ENCODE results near the gene DSG4.

DSG4 gene

DNA sequence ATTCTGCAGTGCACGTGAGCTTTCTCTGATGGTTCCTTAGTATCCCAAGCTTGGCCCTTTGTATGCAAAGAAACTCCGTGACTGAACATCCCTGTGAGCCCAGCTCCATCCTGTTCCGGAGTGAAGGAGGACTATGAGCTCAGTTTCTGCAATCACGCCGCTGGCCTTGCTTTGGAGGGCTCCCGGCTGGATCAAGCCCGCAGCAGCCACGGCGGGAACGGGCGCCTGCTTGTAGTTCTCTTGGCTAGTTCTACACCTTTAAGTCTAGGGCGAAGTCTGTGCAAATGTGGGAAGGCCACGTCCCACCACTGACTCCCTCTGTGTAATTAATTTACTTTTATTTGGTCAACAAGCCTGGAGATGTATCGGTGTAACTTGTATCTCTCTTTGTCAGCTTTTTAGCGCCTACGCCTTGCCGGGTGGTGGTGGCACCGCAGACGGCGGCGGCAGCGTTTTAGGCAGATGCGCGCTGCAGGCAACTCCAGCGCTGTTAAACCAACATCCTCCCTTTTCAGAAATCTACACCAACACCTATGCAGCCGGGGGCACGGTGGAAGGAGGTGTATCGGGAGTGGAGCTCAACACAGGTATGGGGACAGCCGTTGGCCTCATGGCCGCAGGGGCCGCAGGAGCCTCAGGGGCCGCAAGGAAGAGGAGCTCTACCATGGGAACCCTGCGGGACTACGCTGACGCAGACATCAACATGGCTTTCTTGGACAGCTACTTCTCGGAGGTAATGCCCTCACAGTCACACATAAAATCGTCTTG lies 34.3 kb downstream of the DSG4 start:
- no peak for DNase-seq

DNA sequence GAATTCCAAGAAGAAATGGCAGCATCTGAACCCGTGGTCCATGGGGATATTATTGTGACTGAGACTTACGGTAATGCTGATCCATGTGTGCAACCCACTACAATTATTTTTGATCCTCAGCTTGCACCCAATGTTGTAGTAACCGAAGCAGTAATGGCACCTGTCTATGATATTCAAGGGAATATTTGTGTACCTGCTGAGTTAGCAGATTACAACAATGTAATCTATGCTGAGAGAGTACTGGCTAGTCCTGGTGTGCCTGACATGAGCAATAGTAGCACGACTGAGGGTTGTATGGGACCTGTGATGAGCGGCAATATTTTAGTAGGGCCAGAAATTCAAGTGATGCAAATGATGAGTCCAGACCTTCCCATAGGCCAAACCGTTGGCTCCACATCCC lies 36.6 kb downstream of the DSG4 start:
- no peak for DNase-seq

DNA sequence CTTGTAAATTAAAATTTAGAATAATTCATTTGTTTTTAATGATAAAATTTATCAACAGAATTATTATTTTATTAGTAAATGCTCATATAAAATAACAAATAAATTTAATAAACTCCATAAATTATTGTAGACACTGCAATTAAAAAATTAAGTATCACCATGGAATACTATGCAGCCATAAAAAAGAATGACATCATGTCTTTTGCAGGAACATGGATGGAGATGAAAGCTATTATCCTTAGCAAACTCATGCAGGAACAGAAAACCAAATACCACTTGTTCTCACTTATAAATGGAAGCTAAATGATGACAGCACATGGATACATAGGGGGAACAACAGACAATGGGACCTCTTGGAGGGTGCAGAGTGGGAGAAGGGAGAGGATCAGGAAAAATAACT lies 41.3 kb downstream of the DSG4 start:
- no peak for DNase-seq

DNA sequence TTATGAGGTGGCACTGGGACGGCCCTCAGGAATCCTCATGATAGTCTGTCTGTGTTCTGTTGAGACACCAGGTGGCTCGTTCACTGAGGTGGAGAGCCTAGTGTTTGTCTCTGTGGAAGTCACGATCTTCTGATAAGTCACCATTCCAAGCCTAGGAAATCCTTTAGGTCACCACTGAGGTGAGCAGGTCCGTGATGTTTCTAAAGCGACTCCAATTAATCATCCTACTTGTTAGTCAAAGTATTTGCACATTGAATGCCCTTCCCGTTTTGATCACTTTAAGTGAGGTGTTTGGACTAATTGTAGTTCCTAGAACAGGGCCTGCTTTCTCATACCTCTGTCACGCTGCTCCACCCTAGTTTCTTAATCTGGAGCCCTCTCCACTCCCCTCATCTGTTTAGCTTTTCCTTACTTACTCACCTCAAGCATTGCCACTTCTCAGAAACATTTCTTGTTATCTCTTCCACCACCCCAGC lies 42.9 kb downstream of the DSG4 start:
- no peak for DNase-seq

DNA sequence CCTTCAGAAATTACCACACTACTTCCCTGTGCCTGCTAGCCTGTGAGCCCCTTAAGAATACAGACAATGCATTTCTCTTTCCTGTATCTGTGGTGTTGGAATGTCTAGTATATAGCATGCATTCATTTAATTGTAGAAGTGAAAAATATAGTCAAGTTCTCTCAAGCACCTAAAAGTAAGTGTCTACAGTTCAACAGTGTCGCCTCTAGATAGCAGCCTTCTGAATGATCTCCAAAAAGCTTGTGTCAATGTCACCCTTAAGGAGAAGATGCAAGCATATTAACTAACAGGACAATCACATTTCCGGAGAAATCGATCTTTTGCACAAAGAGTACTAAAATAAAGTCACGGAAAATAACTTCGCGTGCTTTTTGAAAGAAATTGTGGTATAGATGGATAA lies 43.5 kb downstream of the DSG4 start:
- no peak for DNase-seq

DNA sequence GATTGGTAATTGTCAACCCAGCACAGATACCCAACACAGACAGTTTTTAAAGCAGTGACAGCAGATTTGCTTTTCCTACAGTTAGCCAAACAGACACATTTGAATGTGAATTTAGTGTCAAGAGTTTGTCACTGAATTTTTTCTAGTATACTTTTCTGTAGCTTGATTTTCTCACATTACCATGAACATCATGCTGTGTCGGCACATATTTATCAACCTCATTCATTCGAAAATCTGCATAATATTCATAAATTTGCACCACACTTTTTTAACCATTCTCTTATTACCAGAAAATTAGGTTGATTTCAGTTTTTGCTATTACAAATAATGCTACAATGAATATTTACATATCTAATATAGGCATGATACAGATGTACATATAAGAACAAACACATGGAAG lies 43.9 kb downstream of the DSG4 start:
- DNase-seq, result no peak

DNA sequence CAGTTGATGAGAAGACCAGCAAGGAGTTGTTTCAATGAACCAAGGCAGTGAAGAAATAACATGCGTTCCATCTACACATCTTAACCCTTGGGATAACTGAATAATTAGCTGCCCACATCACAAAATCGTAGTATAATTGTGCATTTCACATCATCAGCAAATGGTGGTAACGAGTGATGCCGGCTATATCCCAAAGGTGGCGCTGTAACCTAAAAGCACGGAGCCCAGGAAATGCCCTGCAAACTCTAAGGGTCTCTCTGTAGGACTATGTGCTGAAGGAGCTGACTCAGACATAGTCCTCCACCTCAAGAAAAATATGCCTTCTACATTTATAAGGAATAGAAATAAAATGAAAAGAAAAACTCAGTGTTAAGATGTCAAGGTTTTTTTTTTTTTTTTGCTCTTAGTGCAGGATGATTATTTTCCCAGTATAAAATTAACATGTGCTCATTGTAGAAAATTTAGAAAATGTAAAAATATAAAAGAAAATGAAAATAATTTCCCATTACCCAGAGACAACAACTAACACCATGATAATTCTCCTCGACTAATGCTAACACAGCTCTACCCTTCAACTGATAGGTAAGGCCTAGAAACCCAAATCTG lies 47.9 kb downstream of the DSG4 start:
- no peak for DNase-seq

DNA sequence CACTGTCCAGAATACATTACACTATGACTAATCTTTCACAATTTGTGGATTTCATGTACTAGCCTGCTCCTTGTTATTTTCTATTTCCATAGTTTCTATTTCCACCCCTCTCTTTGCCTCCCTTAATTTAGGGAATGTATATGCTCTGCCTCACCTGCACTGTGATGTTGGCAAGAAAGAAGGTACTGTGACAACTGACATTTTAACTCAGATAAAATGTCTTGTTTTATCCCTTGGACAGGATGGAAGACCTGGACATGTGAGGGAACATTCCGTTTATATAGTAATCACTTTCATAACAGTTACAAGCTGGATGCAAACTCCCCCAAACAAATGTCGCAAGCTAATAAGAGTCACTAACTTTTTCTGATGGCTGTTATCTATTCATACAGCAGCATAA lies 49.4 kb downstream of the DSG4 start:
- DNase-seq, result no peak

DNA sequence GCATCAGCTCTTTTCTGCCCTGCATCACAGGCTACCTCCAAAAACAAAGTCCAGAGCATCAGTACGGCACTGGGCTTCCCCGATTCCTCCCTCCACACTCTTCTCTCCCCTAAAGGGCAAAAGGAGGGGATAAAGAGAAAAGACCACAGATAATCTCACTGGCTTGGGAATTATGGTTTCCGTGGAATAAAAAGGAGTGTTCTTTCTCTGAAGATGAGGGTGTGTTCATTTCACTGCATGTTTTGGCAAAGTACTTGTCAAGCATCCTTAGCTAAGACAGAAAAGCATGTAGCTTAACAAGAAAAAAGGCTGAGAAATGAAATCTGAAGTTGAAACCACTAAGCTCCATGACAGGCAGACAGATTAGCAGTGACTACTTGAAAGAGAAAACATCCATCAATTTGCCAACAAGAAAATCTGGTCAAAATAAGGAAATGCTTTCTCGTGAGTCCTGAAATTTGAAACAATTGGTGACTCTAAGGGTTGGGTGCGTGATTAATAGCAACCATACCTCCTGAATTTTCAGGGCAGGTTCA lies 50.4 kb downstream of the DSG4 start:
- DNase-seq, result no peak

DNA sequence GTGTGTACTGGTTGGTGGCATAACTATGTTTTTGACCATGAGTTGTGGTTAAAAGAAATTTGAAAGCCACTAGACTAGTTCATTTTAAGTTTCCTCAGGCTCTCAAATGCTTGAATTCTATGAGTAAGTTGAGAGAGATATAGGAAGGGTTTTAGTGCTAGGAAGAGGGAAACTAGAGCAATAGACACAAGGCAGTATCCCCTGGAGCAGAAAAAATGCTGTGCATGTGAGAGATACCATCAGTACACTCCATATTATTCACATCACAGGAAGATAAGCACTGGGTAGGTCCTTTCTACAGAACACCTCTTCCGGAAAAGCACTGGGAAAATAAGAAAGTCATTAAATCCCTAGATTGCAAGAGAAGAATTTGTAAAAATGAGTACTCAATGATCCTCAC lies 51.6 kb downstream of the DSG4 start:
- no peak for DNase-seq

DNA sequence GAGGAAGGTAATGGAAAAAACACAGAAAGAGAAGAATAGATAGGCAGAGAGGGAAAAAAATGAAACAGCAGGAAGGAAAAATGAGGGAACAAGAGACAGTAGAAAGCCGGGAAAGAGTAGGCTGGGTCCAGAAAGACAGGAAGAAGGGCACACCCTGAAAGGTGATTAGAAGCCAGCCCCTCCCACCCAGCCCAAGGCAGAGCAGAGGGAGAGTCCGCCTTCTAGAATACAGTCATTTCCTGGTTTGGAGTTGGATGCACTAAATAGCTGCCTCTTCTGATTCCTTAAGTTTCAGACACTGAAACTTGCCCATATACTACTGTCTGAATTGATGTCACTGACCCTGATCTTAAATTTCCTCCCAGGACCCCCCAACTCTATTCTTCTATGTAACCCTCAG lies 53.0 kb downstream of the DSG4 start:
- DNase-seq, result no peak

DNA sequence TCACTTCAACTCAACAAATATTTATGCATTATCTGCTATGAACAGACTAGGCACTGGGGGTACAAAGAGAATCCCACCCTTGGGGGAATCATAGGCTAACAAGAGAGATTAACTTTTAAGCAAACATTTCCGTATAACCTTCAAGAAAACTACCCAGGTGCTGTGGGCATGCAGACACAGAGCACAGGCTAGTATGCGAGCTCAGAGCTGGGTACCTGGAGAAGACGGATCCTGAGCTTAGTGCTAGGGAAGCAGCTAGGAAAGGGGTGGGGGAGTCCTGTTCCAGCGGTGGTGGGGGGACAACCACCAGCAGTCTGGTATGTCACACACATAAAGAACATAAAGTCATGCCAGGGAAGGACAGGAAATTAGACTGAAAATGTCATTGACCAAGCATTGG lies 53.5 kb downstream of the DSG4 start:
- no peak for DNase-seq

DNA sequence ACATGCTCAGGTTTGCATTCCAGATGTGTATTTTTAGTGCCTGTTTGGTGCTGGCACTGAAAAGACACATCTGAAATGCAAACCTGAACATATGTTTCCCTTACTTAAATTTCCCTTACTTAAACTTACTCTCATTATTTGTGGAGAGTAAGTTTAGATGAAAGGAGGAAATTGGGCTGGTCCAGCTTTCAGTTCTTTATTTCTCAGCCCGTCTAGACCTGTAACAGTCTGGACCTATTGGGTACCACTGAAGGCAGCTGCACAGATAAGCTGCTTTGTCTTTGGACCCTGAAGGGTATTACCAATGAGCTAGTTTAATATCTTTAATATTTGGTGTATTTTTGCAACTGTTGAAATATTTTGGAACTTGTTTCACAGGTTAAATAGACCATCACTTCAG lies 54.0 kb downstream of the DSG4 start:
- DNase-seq, result no peak

DNA sequence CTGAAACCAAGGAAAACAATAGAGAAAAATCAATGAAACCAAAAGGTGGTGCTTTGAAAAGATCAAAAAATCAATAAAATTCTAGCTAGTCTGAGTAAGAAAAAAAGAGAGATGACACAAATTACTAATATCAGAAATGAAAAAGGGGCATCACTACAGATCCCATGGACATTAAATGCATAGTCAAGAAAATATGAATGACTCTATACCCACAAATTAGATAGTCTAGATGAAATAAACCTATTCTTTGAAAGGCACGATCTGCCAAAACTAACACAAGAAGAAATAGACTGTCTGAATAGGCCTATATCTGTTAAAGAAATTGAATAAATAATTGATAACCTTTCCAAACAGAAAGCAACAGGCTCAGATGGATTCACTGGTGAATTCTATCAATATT lies 55.7 kb downstream of the DSG4 start:
- DNase-seq, result no peak

DNA sequence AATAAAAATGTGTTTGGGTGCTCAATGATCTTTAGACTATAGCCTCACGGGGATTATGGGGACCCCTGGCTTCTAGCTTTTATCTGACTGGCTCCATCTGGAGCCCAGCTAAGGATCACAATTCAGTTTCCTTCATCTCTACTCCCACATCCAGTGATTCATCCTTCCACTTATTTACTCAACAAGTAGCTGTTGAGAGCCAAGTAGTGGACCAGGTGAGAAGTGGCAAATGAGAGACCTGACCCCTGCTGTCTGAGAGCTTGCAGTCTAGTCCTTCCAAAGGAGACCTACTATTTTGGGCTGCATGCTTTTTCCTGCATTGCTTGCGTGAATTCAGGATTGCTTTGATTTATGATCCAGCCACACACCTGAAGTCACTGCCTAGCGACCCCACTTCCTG lies 60.2 kb downstream of the DSG4 start:
- no peak for DNase-seq

DNA sequence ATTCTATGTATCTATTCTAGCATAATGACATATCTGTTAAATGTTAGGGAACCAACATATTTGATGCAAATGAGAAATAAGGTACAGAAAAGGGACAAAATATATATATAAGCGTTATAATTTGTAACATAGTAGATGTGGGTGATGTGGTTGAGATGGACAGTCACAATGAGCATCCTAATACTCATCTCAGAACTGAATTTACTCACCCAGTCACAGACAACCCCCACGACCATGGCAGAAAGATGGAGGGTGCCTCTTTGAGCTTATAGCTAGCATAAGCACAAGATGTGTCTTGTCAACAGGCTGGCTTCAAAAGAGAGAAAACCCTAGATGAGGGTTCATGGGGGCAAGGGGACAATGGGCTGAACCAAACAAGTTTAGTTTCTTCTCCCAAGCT lies 61.8 kb downstream of the DSG4 start:
- DNase-seq, result no peak

DNA sequence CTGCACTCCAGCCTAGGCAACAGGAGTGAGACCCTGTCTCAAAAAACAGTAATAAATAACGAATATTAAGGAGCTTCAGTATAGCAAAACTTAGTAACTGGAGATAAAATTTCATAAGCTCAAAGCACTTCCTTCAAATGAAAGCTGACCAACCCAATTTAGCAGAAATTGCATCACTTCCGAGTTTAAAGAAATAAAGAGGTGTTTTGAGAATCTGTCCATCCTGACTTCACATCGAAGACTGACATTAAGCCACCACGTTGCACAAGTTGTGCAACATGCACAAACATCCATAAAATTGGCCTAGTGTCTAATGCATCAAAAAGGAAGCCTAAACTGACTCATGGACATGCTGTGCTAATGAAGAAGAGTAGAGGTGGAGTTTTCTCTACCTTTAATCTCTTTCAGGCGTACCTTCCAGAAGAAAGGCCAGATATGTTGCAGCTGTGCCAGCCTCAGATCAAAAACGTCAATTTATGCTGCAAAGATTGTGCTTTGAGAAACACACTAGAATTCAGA lies 63.3 kb downstream of the DSG4 start:
- no peak for DNase-seq

DNA sequence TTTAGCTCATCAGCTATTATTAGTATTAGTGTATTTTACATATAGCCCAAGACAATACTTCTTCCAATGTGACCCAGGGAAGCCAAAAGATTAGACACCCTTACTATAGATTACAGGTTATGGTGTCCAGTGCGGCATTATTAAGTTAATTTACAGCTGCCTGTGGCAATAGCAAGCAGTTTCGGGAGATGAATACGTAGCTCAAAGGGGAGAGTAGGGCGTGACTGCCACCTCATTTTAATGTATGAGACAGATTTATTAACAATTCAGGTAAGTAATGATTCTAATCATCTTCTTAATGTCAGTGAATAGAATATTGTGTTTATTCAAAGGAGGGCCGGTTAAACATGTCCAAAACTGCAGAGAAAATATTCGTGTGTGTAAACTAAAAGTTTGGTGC lies 64.2 kb downstream of the DSG4 start:
- DNase-seq, result no peak

DNA sequence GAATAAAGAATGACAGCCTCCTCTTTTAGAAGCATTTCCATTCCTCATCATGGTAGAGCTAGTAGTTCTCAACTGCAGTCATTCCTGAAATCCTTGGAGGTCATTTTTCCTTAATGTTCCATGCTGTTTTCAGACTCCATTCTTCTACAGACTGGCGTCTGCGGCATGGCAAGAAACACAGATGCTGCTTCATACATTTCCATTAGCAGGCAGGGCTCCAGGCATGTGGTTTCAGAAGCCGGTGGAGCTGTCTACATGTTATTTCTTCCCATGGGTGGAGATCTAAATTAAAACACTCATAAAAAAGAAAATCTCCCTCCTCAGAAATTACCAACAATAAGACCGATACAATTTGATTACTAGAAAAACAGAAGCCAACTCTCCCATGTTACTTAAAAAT lies 64.9 kb downstream of the DSG4 start:
- DNase-seq, result no peak

DNA sequence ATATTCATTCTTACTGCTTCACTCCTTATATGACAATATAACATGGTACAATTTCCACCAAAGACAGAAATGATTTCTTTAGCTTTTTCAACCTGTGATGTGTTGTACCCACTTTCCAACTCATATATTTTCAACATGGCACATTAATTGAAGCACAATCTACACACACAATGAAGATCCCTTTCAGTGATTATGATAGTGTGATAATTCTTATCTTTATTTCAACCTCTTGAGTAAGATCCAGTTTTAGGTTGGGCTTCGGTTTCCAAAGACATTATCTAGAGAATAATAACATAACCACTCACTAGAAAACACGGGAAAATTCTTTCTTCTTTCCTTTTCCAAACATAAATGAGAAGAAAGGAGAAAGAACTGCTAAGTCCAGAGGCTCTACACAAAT lies 67.6 kb downstream of the DSG4 start:
- no peak for DNase-seq

DNA sequence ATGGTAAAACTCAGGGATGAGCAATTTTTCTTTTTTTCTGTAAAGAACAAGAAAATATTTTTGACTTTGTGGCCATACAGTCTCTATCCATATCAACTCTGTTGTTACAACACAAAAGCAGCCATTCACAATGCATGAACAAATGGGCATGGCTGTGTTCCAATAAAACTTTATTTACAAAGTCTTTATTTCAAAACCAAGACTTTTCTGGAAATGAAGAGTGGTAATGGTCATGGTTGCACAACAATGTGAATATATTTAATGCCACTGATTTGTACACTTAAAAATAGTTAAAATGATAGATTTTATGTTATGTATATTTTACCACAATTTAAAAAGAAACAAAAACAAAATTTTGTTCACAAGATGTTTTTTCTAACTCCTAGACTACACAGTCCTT lies 69.3 kb downstream of the DSG4 start:
- no peak for DNase-seq

DNA sequence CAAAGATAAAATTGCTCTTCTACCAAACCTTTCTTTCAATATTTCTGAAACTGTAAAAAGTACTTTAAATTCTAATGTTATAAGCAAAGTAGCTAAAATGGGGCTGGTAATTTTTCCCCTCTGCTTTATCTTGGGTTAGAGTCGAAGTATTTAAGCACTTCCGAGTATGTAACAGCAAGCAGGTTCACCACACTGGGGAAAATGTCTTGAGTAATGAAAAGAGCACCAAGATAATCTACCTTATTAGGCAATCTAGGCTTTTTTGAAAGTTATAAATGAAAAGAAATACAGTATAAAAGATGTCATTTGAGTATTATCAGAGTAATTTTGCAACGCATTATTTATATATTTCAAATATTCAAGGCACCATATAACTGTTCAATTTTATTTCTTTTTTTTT lies 70.3 kb downstream of the DSG4 start:
- no peak for DNase-seq

DNA sequence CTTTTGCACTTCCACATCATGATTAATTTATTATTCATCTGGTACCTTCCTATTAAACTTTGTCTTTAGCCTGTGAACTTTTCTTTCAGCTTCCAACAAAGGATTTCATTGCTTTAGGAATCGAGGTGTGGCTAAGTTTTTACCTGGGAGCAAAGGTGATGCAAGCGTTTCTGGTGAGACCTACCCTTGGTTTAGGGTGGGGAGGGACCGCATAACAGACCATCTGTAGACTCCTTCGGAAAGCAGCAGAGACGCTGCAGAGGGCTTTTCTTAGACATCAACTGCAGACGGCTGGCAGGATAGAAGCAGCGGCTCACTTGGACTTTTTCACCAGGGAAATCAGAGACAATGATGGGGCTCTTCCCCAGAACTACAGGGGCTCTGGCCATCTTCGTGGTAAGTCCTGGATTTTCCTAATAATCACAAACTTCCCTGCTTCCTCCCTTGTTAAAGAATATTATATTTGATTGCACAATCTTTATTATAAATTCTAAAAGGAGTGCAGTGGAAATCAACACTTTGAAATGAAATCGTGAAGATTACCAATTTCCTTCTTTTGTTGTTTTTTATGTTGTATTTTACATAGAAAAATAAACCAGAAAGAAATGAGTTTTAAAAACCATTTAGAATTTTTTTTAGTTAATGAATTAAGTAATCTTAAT lies 71.1 kb downstream of the DSG4 start, which contains the start of gene DSG3:
TSS of gene DSG3 (plus strand) at position 212 of the 662 bp plus-strand sequence. CDS start at position 349, 137 bp downstream.
- no peak for DNase-seq

DNA sequence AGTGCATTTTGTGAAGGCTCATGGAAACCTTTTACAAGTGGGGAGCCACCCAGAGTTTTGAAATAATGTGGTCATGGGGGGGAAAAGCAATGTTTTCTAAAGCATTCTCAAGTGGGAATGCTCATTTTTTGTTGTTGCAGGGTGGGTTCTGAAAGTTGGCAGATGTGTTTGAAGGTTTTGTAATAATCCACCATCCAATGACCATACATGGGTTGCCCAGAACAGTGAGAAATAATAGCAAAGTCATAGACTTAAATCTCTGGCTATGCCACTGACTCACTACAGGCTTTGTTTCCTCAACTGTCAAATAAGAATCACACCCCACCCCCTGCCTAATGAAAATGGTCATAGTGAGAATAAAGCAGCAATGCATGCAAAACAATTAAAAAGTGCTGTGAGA lies 73.8 kb downstream of the DSG4 start:
- no peak for DNase-seq
